K562 (cell line): ENCODE data around the gene PHLDB2. TPM values are rescaled to one million over a fixed set of nuclear protein-coding genes. Genes with fewer than 3 reads are reported as not detected.

ENCODE experiments used
- ATAC-seq: fragments of 200-7000 bp; cut with Tn5 transposase; 3 replicates; pipeline ENCODE4 v1.9.1; 2020; ENCODE audit warnings: moderate library complexity
- BruUV-seq: library from RNA; stranded (reverse); fragments of 400-500 nt; replicated peaks from 2 replicates; lab custom pipeline; 2021; lab: Mats Ljungman, UMichigan
- CTCF ChIA-PET: fragments of 300-600 bp; formaldehyde crosslinking; extraction: SDS; loops from one replicate; lab custom pipeline; 2021; ENCODE audit warnings: low intra/inter-chr PET ratio; lab: Yijun Ruan, JAX
- POLR2A ChIA-PET: fragments of 300-600, 350-650 bp; sonication (Branson Sonifier 250); formaldehyde crosslinking; extraction: SDS; loops from one replicate; lab custom pipeline; 2021; ENCODE audit warnings: antibody characterized with exemption, inconsistent platforms; lab: Yijun Ruan, JAX
- DNase-seq, 4 experiments: peaks; one replicate each; pipeline versions ENCODE4 v3.0.0 to v3.0.0-alpha.2; 2011 to 2018; ENCODE audit warnings: low spot score in 3 of 4, mixed read lengths in 3 of 4; ENCODE audit errors: extremely low read depth in 1 of 4
- FAIRE-seq: peaks from 2 replicates; lab custom pipeline; 2011; peaks lifted over from hg19 to GRCh38; lab: Jason Lieb, UNC
- H2AFZ ChIP-seq: 2 replicates; pipeline ENCODE4 v1.6.0; 2011; ENCODE audit warnings: low read depth, low read length, control low read depth, inconsistent platforms
- H3K27ac ChIP-seq: fragments of 200-600 bp; 3 replicates; pipeline ENCODE4 v1.8.0; 2011; ENCODE audit warnings: low read depth, mild to moderate bottlenecking, control low read depth, inconsistent platforms, low read length, moderate library complexity, mixed read lengths; ENCODE audit errors: extremely low read depth
- H3K27me3 ChIP-seq, 2 experiments: fragments of 300-600 bp in 1 of 2; 2 replicates in 1 of 2; 3 replicates in 1 of 2; pipeline versions ENCODE4 v1.6.0 to v1.8.0; 2011; ENCODE audit warnings: inconsistent platforms in 2 of 2, low read length in 2 of 2, mild to moderate bottlenecking in 1 of 2, mixed read lengths in 1 of 2, moderate library complexity in 1 of 2; ENCODE audit not compliant: control insufficient read depth in 2 of 2, insufficient read depth in 2 of 2
- H3K36me3 ChIP-seq: fragments of 300-600 bp; 3 replicates; pipeline ENCODE4 v1.8.0; 2011; ENCODE audit warnings: mild to moderate bottlenecking, low read length, inconsistent platforms; ENCODE audit not compliant: control insufficient read depth, insufficient read depth
- H3K4me1 ChIP-seq, 2 experiments: fragments of 200-600 bp in 1 of 2; replicated peaks in 1 of 2; 2 replicates in 1 of 2; 3 replicates in 1 of 2; pipeline versions ENCODE4 v1.5.1 to v1.8.0; 2011; ENCODE audit warnings: inconsistent platforms in 2 of 2, low read length in 2 of 2, mild to moderate bottlenecking in 1 of 2, mixed read lengths in 1 of 2, moderate library complexity in 1 of 2; ENCODE audit not compliant: control insufficient read depth in 2 of 2, insufficient read depth in 2 of 2
- H3K4me2 ChIP-seq: 2 replicates; pipeline ENCODE4 v1.6.1; 2011; ENCODE audit warnings: low read length, control low read depth, inconsistent platforms, mixed read lengths; ENCODE audit not compliant: insufficient read depth
- H3K4me3 ChIP-seq: fragments of 200-600 bp; sonication (generic), shearing (Covaris generic); 2 replicates; pipeline ENCODE4 v1.5.1; 2016; ENCODE audit warnings: control low read depth, inconsistent platforms
- H3K79me2 ChIP-seq: fragments of 200-600 bp; 3 replicates; pipeline ENCODE4 v1.8.0; 2011; ENCODE audit warnings: low read length, inconsistent platforms; ENCODE audit not compliant: control insufficient read depth, insufficient read depth
- H3K9ac ChIP-seq, 2 experiments: 2 replicates each; pipeline versions ENCODE4 v1.6.0 to v1.6.1; 2011; ENCODE audit warnings: low read depth in 2 of 2, low read length in 2 of 2, control low read depth in 1 of 2, inconsistent platforms in 1 of 2, mild to moderate bottlenecking in 1 of 2, mixed read lengths in 1 of 2; ENCODE audit not compliant: insufficient read depth in 1 of 2
- H3K9me1 ChIP-seq: one replicate; pipeline ENCODE4 v1.6.0; 2011; ENCODE audit warnings: inconsistent platforms, mild to moderate bottlenecking, low read length, moderate library complexity; ENCODE audit not compliant: control insufficient read depth, insufficient read depth
- H3K9me3 ChIP-seq: replicated peaks from 2 replicates; pipeline ENCODE4 v1.5.1; 2011; ENCODE audit warnings: low read depth, low read length, inconsistent platforms; ENCODE audit not compliant: control insufficient read depth, insufficient read depth
- H4K20me1 ChIP-seq: replicated peaks from 2 replicates; pipeline ENCODE4 v1.6.1; 2011; ENCODE audit warnings: low read length, inconsistent platforms, mixed read lengths; ENCODE audit not compliant: control insufficient read depth, insufficient read depth
- DIDO1 ChIP-seq: fragments of 450-650 bp; IDR thresholded peaks from 2 replicates; pipeline ENCODE4 v1.6.1; 2016; ENCODE audit warnings: low read depth, missing biosample characterization, missing genetic modification characterization
- FOXK1 ChIP-seq: sonication (generic); formaldehyde crosslinking; IDR thresholded peaks from 2 replicates; pipeline ENCODE4 v1.8.0; 2022; ENCODE audit warnings: missing genetic modification reagents, mild to moderate bottlenecking, borderline replicate concordance
- GTF2F1 ChIP-seq: IDR thresholded peaks from 2 replicates; pipeline ENCODE4 v1.6.1; 2011; ENCODE audit warnings: low read depth, low read length, improper control_type of control experiment
- L3MBTL2 ChIP-seq: fragments of 450-650 bp; IDR thresholded peaks from 2 replicates; pipeline ENCODE4 v1.6.1; 2016; ENCODE audit warnings: mild to moderate bottlenecking, moderate library complexity
- MAFK ChIP-seq: IDR thresholded peaks from 2 replicates; pipeline ENCODE4 v1.6.1; 2011; ENCODE audit warnings: low read length, improper control_type of control experiment
- MTA1 ChIP-seq: fragments of 450-650 bp; IDR thresholded peaks from 2 replicates; pipeline ENCODE4 v1.6.1; 2017; ENCODE audit warnings: borderline replicate concordance
- MXD1 ChIP-seq: fragments of 250-450 bp; sonication (Bioruptor Pico); IDR thresholded peaks from 2 replicates; pipeline ENCODE4 v1.8.0; 2021; ENCODE audit warnings: borderline replicate concordance, mild to moderate bottlenecking, moderate library complexity; ENCODE audit not compliant: poor library complexity, severe bottlenecking
- PCBP2 ChIP-seq: fragments of 200-400 bp; formaldehyde crosslinking; IDR thresholded peaks from 2 replicates; pipeline ENCODE4 v1.6.1; 2018; ENCODE audit warnings: low read length, low read depth, mild to moderate bottlenecking, moderate library complexity; ENCODE audit not compliant: poor library complexity, severe bottlenecking
- PTTG1 ChIP-seq: fragments of 450-650 bp; IDR thresholded peaks from 2 replicates; pipeline ENCODE4 v1.6.1; 2016; ENCODE audit warnings: low read depth, mild to moderate bottlenecking, missing genetic modification characterization, missing compliant biosample characterization
- RBFOX2 ChIP-seq: fragments of 200-400 bp; formaldehyde crosslinking; IDR thresholded peaks from 2 replicates; pipeline ENCODE4 v1.6.1; 2017; ENCODE audit warnings: low read depth, mild to moderate bottlenecking, low read length, moderate library complexity
- RUNX1 ChIP-seq: sonication (generic); IDR thresholded peaks from 2 replicates; pipeline ENCODE4 v1.6.1; 2016; ENCODE audit warnings: antibody characterized with exemption, low read depth
- SNAPC5 ChIP-seq: fragments of 250-450 bp; sonication (Bioruptor Pico); IDR thresholded peaks from 2 replicates; pipeline ENCODE4 v1.8.0; 2021; ENCODE audit warnings: moderate library complexity, mild to moderate bottlenecking, inconsistent platforms
- STAG1 ChIP-seq: sonication (generic); formaldehyde crosslinking; IDR thresholded peaks from 2 replicates; pipeline ENCODE4 v1.5.0; 2020; ENCODE audit warnings: missing genetic modification reagents, borderline replicate concordance
- ZC3H8 ChIP-seq: fragments of 450-650 bp; IDR thresholded peaks from 2 replicates; pipeline ENCODE4 v1.6.1; 2017
- ZNF239 ChIP-seq: fragments of 250-450 bp; sonication (Bioruptor Pico); IDR thresholded peaks from 2 replicates; pipeline ENCODE4 v1.4.0; 2020; ENCODE audit warnings: mild to moderate bottlenecking
- ZNF347 ChIP-seq: fragments of 450-650 bp; formaldehyde crosslinking; IDR thresholded peaks from 2 replicates; pipeline ENCODE4 v1.4.0; 2020; ENCODE audit warnings: low read depth, mild to moderate bottlenecking, moderate library complexity
- ZNF584 ChIP-seq: fragments of 200-800 bp; sonication (Bioruptor generic); IDR thresholded peaks from 2 replicates; pipeline ENCODE4 v1.6.1; 2016; ENCODE audit warnings: low read depth, mild to moderate bottlenecking, missing genetic modification characterization, missing compliant biosample characterization
- ZNF717 ChIP-seq: fragments of 250-450 bp; sonication (Bioruptor Pico); IDR thresholded peaks from 2 replicates; pipeline ENCODE4 v1.5.0; 2021
- in situ Hi-C: fragments of 300-500 bp; cut with MboI; formaldehyde crosslinking; loops from 4 replicates; pipeline ENCODE4 v1.15.0; 2018; ENCODE audit warnings: inconsistent platforms, mixed read lengths
- intact Hi-C: fragments of 100-400 bp; cut with micrococcal nuclease; formaldehyde crosslinking; loops from 2 replicates; pipeline ENCODE4 v1.14.2; 2022
- polyA plus RNA-seq, 8 experiments: library from polyadenylated mRNA; depleted of rRNA in 4 of 8; stranded (reverse) in 5 of 8; unstranded in 3 of 8; fragments of >200 nt; fragmentation: Nextera tagmentation in 2 of 8; fragmentation: Illumina TruSeq in 1 of 8; extraction: Ambion mirVana in 2 of 8; extraction: Trizol in 1 of 8; gene quantifications; 2 replicates each; pipeline versions ENCODE4 v1.2.1 to v1.2.3, GENCODE V29; 2011 to 2014; ENCODE audit warnings: inconsistent platforms in 1 of 8, missing spikeins in 1 of 8
- total RNA-seq, 7 experiments: library from RNA; depleted of rRNA in 6 of 7; stranded (reverse); fragments of >200 nt in 6 of 7; fragmentation: Illumina TruSeq in 2 of 7; extraction: Trizol in 2 of 7; gene quantifications; 2 replicates each; pipeline versions ENCODE4 v1.2.1 to v1.2.3, GENCODE V29; 2011 to 2021; ENCODE audit warnings: low replicate concordance in 1 of 7

The PHLDB2 gene
- total and polyA plus RNA-seq, 9 of the 15 experiments (the other 6 are each of a cell fraction or from before 2014, with no cell fraction given), result 0.04 TPM; not detected in 8

GRCh38 chr3:112017091-112017490 lies 158.0 kb downstream of the PHLDB2 start:
- Histone ChIP-seq H3K4me3 (no peak overlapping the region), H3K27ac (no peak overlapping the region), H4K20me1 (no peaks in the 10 kb centered on the region), H2AFZ (no peak overlapping the region), H3K79me2 (no peaks in the 10 kb centered on the region), H3K27me3 (no peaks in the 10 kb centered on the region; a peak in 1 of 5 replicates), H3K36me3 (no peaks in the 10 kb centered on the region), H3K9me1 (no peaks in the 10 kb centered on the region), H3K4me2 (no peak overlapping the region), H3K4me1 (no peaks in the 10 kb centered on the region), H3K9me3 (no peaks in the 10 kb centered on the region), H3K9ac (no peak overlapping the region)
- TF ChIP-seq ZNF584 (CRISPR knock-in tag), result no peak
- no peak for TF ChIP-seq MXD1
- no peak for TF ChIP-seq PTTG1 (tag)
- TF ChIP-seq ZNF717 (CRISPR knock-in tag), result no peak
- TF ChIP-seq GTF2F1, result no peak
- TF ChIP-seq STAG1 (CRISPR knock-in tag), result no peak
- no peak for TF ChIP-seq SNAPC5
- TF ChIP-seq RBFOX2, result no peak
- no peak for TF ChIP-seq ZNF347
- TF ChIP-seq MAFK, result no peak
- no peak for TF ChIP-seq MTA1
- no peak for TF ChIP-seq L3MBTL2
- TF ChIP-seq RUNX1, result no peak
- no peak for TF ChIP-seq ZC3H8
- no peak for TF ChIP-seq FOXK1 (CRISPR knock-in tag)
- TF ChIP-seq DIDO1 (tag), result no peak
- no peak for TF ChIP-seq ZNF239 (CRISPR knock-in tag)
- no peak for TF ChIP-seq PCBP2
- DNase-seq, result no peak
- intact Hi-C loops (loop anchor here (10.0 kb wide), 1 partner anchor 122 kb away; no protein-coding TSS in a partner anchor), in situ Hi-C loops (no loop called here)
- FAIRE-seq, result no peak
- BruUV-seq, result no TSS peak
- ATAC-seq, result no peak
- ChIA-PET CTCF (no interaction called here), POLR2A (interaction anchor here (0.6 kb wide), 1 partner anchor 521 kb away, joined by 3 read pairs; no protein-coding TSS in a partner anchor)
